ENCODE data around the gene ONECUT1. TPM values are rescaled to one million over a fixed set of nuclear protein-coding genes. Genes with fewer than 3 reads are reported as not detected.

The ONECUT1 gene
- total and polyA plus RNA-seq, 2 experiments from 2014 or later, result 5.9 to 9.5 TPM

- TF ChIP-seq CTCF (IDR thresholded peaks at IDR 0.05; ENCODE audit: poor library complexity) (no peak), EZH2 (IDR thresholded peaks at IDR 0.05; ENCODE audit: borderline replicate concordance) (no peak), EZH2phosphoT487 (IDR thresholded peaks at IDR 0.05; ENCODE audit: low read depth, severe bottlenecking, unreplicated experiment) (no peak)
- H3K4me2 ChIP-seq, result no peak overlapping the region
- no peaks in the 10 kb centered on the region for H3K4me1 ChIP-seq (ENCODE audit: insufficient read depth)
- no peaks in the 10 kb centered on the region for H3K36me3 ChIP-seq (replicated peaks; ENCODE audit: insufficient read depth, low read depth)
- no peak overlapping the region for H2AFZ ChIP-seq
- H4K20me1 ChIP-seq (ENCODE audit: insufficient read depth, poor library complexity, severe bottlenecking), result no peaks in the 10 kb centered on the region
- H3K4me3 ChIP-seq, result no peak overlapping the region
- no peak for DNase-seq (ENCODE audit: low spot score)
- no peak overlapping the region for H3K27ac ChIP-seq
- no peaks in the 10 kb centered on the region for H3K9me2 ChIP-seq (replicated peaks; ENCODE audit: insufficient read depth)
- peaks cover 100% of the 10 kb centered on the region for H3K27me3 ChIP-seq
- no peaks in the 10 kb centered on the region for H3K9me3 ChIP-seq (ENCODE audit: low read depth)
- no peaks in the 10 kb centered on the region for H3K79me2 ChIP-seq
- WGBS (ENCODE audit: low lambda C conversion rate, missing lambda C conversion rate), result 43% methylated on average over 9 of the region's 9 CpGs
Observed at GRCh38 chr15:52796228-52796521, 6.0 kb upstream of the ONECUT1 start.

GRCh38 chr15:52795464-52796227, 5.5 kb upstream of the ONECUT1 start:
- no peak for DNase-seq (ENCODE audit: low spot score)
- H3K4me1 ChIP-seq (ENCODE audit: insufficient read depth), result no peaks in the 10 kb centered on the region
- peaks cover 100% of the 10 kb centered on the region for H3K27me3 ChIP-seq
- no peaks in the 10 kb centered on the region for H4K20me1 ChIP-seq (ENCODE audit: insufficient read depth, poor library complexity, severe bottlenecking)
- no peak overlapping the region for H3K4me3 ChIP-seq
- 45% methylated on average over 29 of the region's 31 CpGs for WGBS (ENCODE audit: low lambda C conversion rate, missing lambda C conversion rate)
- H3K4me2 ChIP-seq, result no peak overlapping the region
- no peaks in the 10 kb centered on the region for H3K9me3 ChIP-seq (ENCODE audit: low read depth)
- no peaks in the 10 kb centered on the region for H3K79me2 ChIP-seq
- H2AFZ ChIP-seq, result no peak overlapping the region
- H3K36me3 ChIP-seq (replicated peaks; ENCODE audit: insufficient read depth, low read depth), result no peaks in the 10 kb centered on the region
- no peak overlapping the region for H3K27ac ChIP-seq
- peak; percentile 20 for TF ChIP-seq EZH2 (IDR thresholded peaks at IDR 0.05; ENCODE audit: borderline replicate concordance)
- TF ChIP-seq CTCF (IDR thresholded peaks at IDR 0.05; ENCODE audit: poor library complexity), result no peak
- H3K9me2 ChIP-seq (replicated peaks; ENCODE audit: insufficient read depth), result no peaks in the 10 kb centered on the region

- no peak overlapping the region for H3K4me3 ChIP-seq
- no peak overlapping the region for H2AFZ ChIP-seq
- TF ChIP-seq EZH2phosphoT487 (IDR thresholded peaks at IDR 0.05; ENCODE audit: low read depth, severe bottlenecking, unreplicated experiment), result peak; percentile 49
- no peak for TF ChIP-seq CTCF (IDR thresholded peaks at IDR 0.05; ENCODE audit: poor library complexity)
- TF ChIP-seq EZH2 (IDR thresholded peaks at IDR 0.05; ENCODE audit: borderline replicate concordance), result peak; percentile 55
- no peak for DNase-seq (ENCODE audit: low spot score)
- no peak overlapping the region for H3K27ac ChIP-seq
- no peaks in the 10 kb centered on the region for H4K20me1 ChIP-seq (ENCODE audit: insufficient read depth, poor library complexity, severe bottlenecking)
- H3K27me3 ChIP-seq, result peaks cover 95% of the 10 kb centered on the region
- H3K36me3 ChIP-seq (replicated peaks; ENCODE audit: insufficient read depth, low read depth), result no peaks in the 10 kb centered on the region
- WGBS (ENCODE audit: low lambda C conversion rate, missing lambda C conversion rate), result 37% methylated on average over 41 of the region's 43 CpGs
- H3K79me2 ChIP-seq, result no peaks in the 10 kb centered on the region
- H3K4me2 ChIP-seq, result no peak overlapping the region
- H3K9me2 ChIP-seq (replicated peaks; ENCODE audit: insufficient read depth), result no peaks in the 10 kb centered on the region
- no peaks in the 10 kb centered on the region for H3K9me3 ChIP-seq (ENCODE audit: low read depth)
- H3K4me1 ChIP-seq (ENCODE audit: insufficient read depth), result no peaks in the 10 kb centered on the region
Observed at GRCh38 chr15:52794665-52795463, 4.7 kb upstream of the ONECUT1 start.
